PFSK-1 (cell line): ENCODE data around the gene BCCIP.

Source experiments
- FOXP2 ChIP-seq: optimal IDR thresholded peaks from 2 replicates; pipeline ENCODE3; 2011; ENCODE audit warnings: borderline replicate concordance, control low read depth, inconsistent platforms; ENCODE audit not compliant: insufficient read depth; ENCODE audit errors: extremely low read length, extremely low read depth
- POLR2AphosphoS5 ChIP-seq: IDR thresholded peaks from 2 replicates; pipeline ENCODE4 v1.6.1; 2012; ENCODE audit warnings: low read depth, mild to moderate bottlenecking, control low read depth, low read length, moderate library complexity
- SIN3A ChIP-seq: IDR thresholded peaks from 2 replicates; pipeline ENCODE4 v1.6.1; 2012; ENCODE audit warnings: mild to moderate bottlenecking, low read length, moderate library complexity, borderline replicate concordance; ENCODE audit not compliant: insufficient read depth
- TAF1 ChIP-seq: IDR thresholded peaks from 2 replicates; pipeline ENCODE4 v1.6.1; 2012; ENCODE audit warnings: low read length, control low read depth, borderline replicate concordance; ENCODE audit not compliant: insufficient read depth
- TF ChIP-seq, protein P1 (sequence below), 2 experiments: IDR thresholded peaks; 2 replicates each; pipeline versions ENCODE4 v1.6.1 to v1.8.0; 2011 to 2012; ENCODE audit warnings: low read depth in 2 of 2, low read length in 2 of 2, control low read depth in 1 of 2, inconsistent platforms in 1 of 2, mild to moderate bottlenecking in 1 of 2, moderate library complexity in 1 of 2; ENCODE audit not compliant: insufficient read depth in 1 of 2

The BCCIP gene

GRCh38 chr10:125782616-125783015, 40.7 kb upstream of the BCCIP start:
- no peak for TF ChIP-seq FOXP2
- TF ChIP-seq, protein P1, sequence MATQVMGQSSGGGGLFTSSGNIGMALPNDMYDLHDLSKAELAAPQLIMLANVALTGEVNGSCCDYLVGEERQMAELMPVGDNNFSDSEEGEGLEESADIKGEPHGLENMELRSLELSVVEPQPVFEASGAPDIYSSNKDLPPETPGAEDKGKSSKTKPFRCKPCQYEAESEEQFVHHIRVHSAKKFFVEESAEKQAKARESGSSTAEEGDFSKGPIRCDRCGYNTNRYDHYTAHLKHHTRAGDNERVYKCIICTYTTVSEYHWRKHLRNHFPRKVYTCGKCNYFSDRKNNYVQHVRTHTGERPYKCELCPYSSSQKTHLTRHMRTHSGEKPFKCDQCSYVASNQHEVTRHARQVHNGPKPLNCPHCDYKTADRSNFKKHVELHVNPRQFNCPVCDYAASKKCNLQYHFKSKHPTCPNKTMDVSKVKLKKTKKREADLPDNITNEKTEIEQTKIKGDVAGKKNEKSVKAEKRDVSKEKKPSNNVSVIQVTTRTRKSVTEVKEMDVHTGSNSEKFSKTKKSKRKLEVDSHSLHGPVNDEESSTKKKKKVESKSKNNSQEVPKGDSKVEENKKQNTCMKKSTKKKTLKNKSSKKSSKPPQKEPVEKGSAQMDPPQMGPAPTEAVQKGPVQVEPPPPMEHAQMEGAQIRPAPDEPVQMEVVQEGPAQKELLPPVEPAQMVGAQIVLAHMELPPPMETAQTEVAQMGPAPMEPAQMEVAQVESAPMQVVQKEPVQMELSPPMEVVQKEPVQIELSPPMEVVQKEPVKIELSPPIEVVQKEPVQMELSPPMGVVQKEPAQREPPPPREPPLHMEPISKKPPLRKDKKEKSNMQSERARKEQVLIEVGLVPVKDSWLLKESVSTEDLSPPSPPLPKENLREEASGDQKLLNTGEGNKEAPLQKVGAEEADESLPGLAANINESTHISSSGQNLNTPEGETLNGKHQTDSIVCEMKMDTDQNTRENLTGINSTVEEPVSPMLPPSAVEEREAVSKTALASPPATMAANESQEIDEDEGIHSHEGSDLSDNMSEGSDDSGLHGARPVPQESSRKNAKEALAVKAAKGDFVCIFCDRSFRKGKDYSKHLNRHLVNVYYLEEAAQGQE (IDR thresholded peaks at IDR 0.05; ENCODE audit: insufficient read depth in 1 of 2, low read depth in 2 of 2, low read length in 2 of 2): no peak
- TF ChIP-seq POLR2AphosphoS5: no peak
- TF ChIP-seq TAF1: no peak

DNA sequence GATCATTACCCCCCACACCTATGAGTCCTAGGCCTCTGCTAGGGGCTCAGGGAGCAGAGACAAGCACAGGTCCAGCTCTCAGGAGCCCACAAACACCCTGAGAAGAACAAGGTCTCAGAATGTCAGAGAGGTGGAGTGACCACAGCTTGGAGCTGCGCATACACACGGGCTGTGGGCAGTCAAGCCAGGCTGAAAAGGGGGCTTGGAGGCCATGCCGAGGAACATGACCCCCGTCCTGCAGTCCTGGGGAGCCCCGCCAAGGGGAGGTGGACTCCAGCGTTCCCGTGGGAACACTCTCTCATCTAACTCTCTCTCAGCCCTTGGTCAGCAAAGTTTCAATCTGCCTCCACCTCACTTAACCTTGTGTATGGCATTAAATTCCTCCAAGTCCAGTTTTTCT, 39.9 kb upstream of the BCCIP start:
- TF ChIP-seq, protein P1 (IDR thresholded peaks at IDR 0.05; ENCODE audit: insufficient read depth in 1 of 2, low read depth in 2 of 2, low read length in 2 of 2): no peak
- no peak for TF ChIP-seq SIN3A
- TF ChIP-seq POLR2AphosphoS5: no peak
- TF ChIP-seq TAF1: no peak
- no peak for TF ChIP-seq FOXP2

GRCh38 chr10:125783957-125784356, 39.4 kb upstream of the BCCIP start:
- no peak for TF ChIP-seq POLR2AphosphoS5
- TF ChIP-seq, protein P1 (IDR thresholded peaks at IDR 0.05; ENCODE audit: insufficient read depth in 1 of 2, low read depth in 2 of 2, low read length in 2 of 2): no peak
- no peak for TF ChIP-seq FOXP2
- TF ChIP-seq SIN3A: no peak
- no peak for TF ChIP-seq TAF1

GRCh38 chr10:125785791-125786190, 37.6 kb upstream of the BCCIP start:
- TF ChIP-seq FOXP2: no peak
- TF ChIP-seq, protein P1 (IDR thresholded peaks at IDR 0.05; ENCODE audit: insufficient read depth in 1 of 2, low read depth in 2 of 2, low read length in 2 of 2): no peak
- TF ChIP-seq SIN3A: no peak
- no peak for TF ChIP-seq POLR2AphosphoS5
- no peak for TF ChIP-seq TAF1
